Left kidney (tissue), 2 donors: ENCODE results near the gene CPNE9. TPM values are rescaled to one million over a fixed set of nuclear protein-coding genes. Genes with fewer than 3 reads are reported as not detected.
"Not testable (repeated sequence)": the region's sequence is repeated elsewhere in the genome, so short reads cannot be mapped to it uniquely, and the experiment has no call there.

Experiments used
- DNase-seq: peaks from one replicate; pipeline ENCODE4 v3.0.0-alpha.2; 2013
- polyA plus RNA-seq: library from polyadenylated mRNA; unstranded; fragments of 120-200 nt; gene quantifications from one replicate; pipeline ENCODE4 v1.2.1, GENCODE V29; 2013; ENCODE audit not compliant: insufficient read length

Gene CPNE9
- polyA plus RNA-seq, 1 donor: not detected

GRCh38 chr3:9746330-9746729 lies 42.7 kb downstream of the CPNE9 start:
- DNase-seq: no peak

GRCh38 chr3:9747267-9747666 lies 43.6 kb downstream of the CPNE9 start:
- no peak for DNase-seq

- DNase-seq: no peak
Observed at GRCh38 chr3:9748031-9748430, 44.4 kb downstream of the CPNE9 start.

GRCh38 chr3:9749296-9749644 lies 45.6 kb downstream of the CPNE9 start:
- DNase-seq: no peak

- peak; percentile 98 for DNase-seq
Observed at GRCh38 chr3:9749645-9750555, 46.3 kb downstream of the CPNE9 start, which contains the start of gene OGG1. Gene OGG1, plus strand, starts transcription at chr3:9749952. Its CDS starts 335 bp downstream, at chr3:9750287.

GRCh38 chr3:9750556-9751411 lies 47.2 kb downstream of the CPNE9 start:
- no peak for DNase-seq

GRCh38 chr3:9754678-9755077 lies 51.0 kb downstream of the CPNE9 start:
- DNase-seq: no peak

GRCh38 chr3:9757427-9757826 lies 53.8 kb downstream of the CPNE9 start:
- no peak for DNase-seq

- DNase-seq: no peak
Observed at GRCh38 chr3:9760779-9761505, 57.3 kb downstream of the CPNE9 start.

GRCh38 chr3:9761919-9762318 lies 58.3 kb downstream of the CPNE9 start:
- DNase-seq: no peak

GRCh38 chr3:9762871-9763270 lies 59.2 kb downstream of the CPNE9 start:
- DNase-seq: no peak

GRCh38 chr3:9765865-9766264 lies 62.2 kb downstream of the CPNE9 start:
- no peak for DNase-seq

- no peak for DNase-seq
Observed at GRCh38 chr3:9767418-9767817, 63.8 kb downstream of the CPNE9 start.

- DNase-seq: no peak
Observed at GRCh38 chr3:9768141-9768775, 64.6 kb downstream of the CPNE9 start.

GRCh38 chr3:9769012-9769411 lies 65.4 kb downstream of the CPNE9 start:
- no peak for DNase-seq

- peak; percentile 75 for DNase-seq
Observed at GRCh38 chr3:9769426-9770275, 66.0 kb downstream of the CPNE9 start, which contains the start of gene CAMK1. Gene CAMK1, minus strand, starts transcription at chr3:9769947. Its CDS starts 2,198 bp downstream, at chr3:9767749.

GRCh38 chr3:9770276-9770812 lies 66.7 kb downstream of the CPNE9 start:
- peak; percentile 59 for DNase-seq

GRCh38 chr3:9771007-9771406 lies 67.4 kb downstream of the CPNE9 start:
- not testable (repeated sequence) for DNase-seq

- DNase-seq: no peak
Observed at GRCh38 chr3:9776896-9777693, 73.5 kb downstream of the CPNE9 start.

GRCh38 chr3:9777694-9778021 lies 74.0 kb downstream of the CPNE9 start:
- no peak for DNase-seq
